Muscle of arm (tissue), 14 donors: ENCODE data around the gene NRP2. TPM values are rescaled to one million over a fixed set of nuclear protein-coding genes. Genes with fewer than 3 reads are reported as not detected.

Source experiments
- DNase-seq: peaks from one replicate; pipeline ENCODE4 v3.0.0-alpha.2; 2013
- long read RNA-seq, 11 donors: transcript quantifications; one replicate each; lab custom pipeline, GENCODE V29; 2026
- polyA plus RNA-seq, 12 donors: library from polyadenylated mRNA; unstranded; fragments of 120-200 nt; gene quantifications; one replicate each; pipeline ENCODE4 v1.2.1, GENCODE V29; 2013; ENCODE audit not compliant: insufficient read length in 12 of 12

Gene NRP2
- 10 to 100 TPM in 10 of 12 donors, 1 to 10 TPM in 1, not detected in 1; 9.5 to 68.2 (median 16.0) TPM for polyA plus RNA-seq
- long read RNA-seq, donor 1, partial matches to known transcripts: 0 of 7 reads
- long read RNA-seq, donor 1, other reads (novel, unspliced or antisense): 0 of 7 reads
- long read RNA-seq, donor 2, partial matches to known transcripts: 0 of 3 reads
- long read RNA-seq, donor 2, other reads (novel, unspliced or antisense): 0 of 3 reads
- long read RNA-seq, donor 3: 0 reads
- long read RNA-seq, donor 4, partial matches to known transcripts: 0 of 1 reads
- long read RNA-seq, donor 4, other reads (novel, unspliced or antisense): 0 of 1 reads
- long read RNA-seq, donor 5, partial matches to known transcripts: 0 of 2 reads
- long read RNA-seq, donor 5, other reads (novel, unspliced or antisense): 0 of 2 reads
- long read RNA-seq, donor 6, partial matches to known transcripts: 0 of 1 reads
- long read RNA-seq, donor 6, other reads (novel, unspliced or antisense): 0 of 1 reads
- long read RNA-seq, donor 7, partial matches to known transcripts: 0 of 2 reads
- long read RNA-seq, donor 7, other reads (novel, unspliced or antisense): 0 of 2 reads
- long read RNA-seq, donor 8, full-length matches to known transcripts: 2 of 2 reads
- long read RNA-seq, donor 8, partial matches to known transcripts: 0 of 2 reads
- long read RNA-seq, donor 8, other reads (novel, unspliced or antisense): 0 of 2 reads
- long read RNA-seq, donor 9, partial matches to known transcripts: 0 of 4 reads
- long read RNA-seq, donor 9, other reads (novel, unspliced or antisense): 0 of 4 reads
- long read RNA-seq, donor 10: 0 reads
- long read RNA-seq, donor 11, partial matches to known transcripts: 0 of 2 reads
- long read RNA-seq, donor 11, other reads (novel, unspliced or antisense): 0 of 2 reads

GRCh38 chr2:205682239-205682970, at the start of gene NRP2:
NRP2 (plus strand) TSS chr2:205682501; CDS start chr2:205683291, 790 bp downstream.
- peak; percentile 81 for DNase-seq

GRCh38 chr2:205633994-205634393, 48.3 kb upstream of the NRP2 start:
- DNase-seq: peak; percentile 37

GRCh38 chr2:205636549-205637319, 45.6 kb upstream of the NRP2 start:
- DNase-seq: no peak

- DNase-seq: no peak
Measured at GRCh38 chr2:205637320-205637602, 45.0 kb upstream of the NRP2 start.

GRCh38 chr2:205637779-205638503, 44.4 kb upstream of the NRP2 start:
- DNase-seq: no peak

- no peak for DNase-seq
Measured at GRCh38 chr2:205640716-205641115, 41.6 kb upstream of the NRP2 start.

GRCh38 chr2:205642599-205643356, 39.5 kb upstream of the NRP2 start:
- no peak for DNase-seq

- DNase-seq: no peak
Measured at GRCh38 chr2:205643391-205643885, 38.9 kb upstream of the NRP2 start.

GRCh38 chr2:205644018-205644417, 38.3 kb upstream of the NRP2 start:
- no peak for DNase-seq

GRCh38 chr2:205646680-205647079, 35.6 kb upstream of the NRP2 start:
- DNase-seq: no peak

- DNase-seq: no peak
Measured at GRCh38 chr2:205650450-205650849, 31.9 kb upstream of the NRP2 start.

- DNase-seq: no peak
Measured at GRCh38 chr2:205650931-205651330, 31.4 kb upstream of the NRP2 start.

- no peak for DNase-seq
Measured at GRCh38 chr2:205651719-205652118, 30.6 kb upstream of the NRP2 start.

GRCh38 chr2:205654878-205655605, 27.3 kb upstream of the NRP2 start:
- DNase-seq: no peak

GRCh38 chr2:205655779-205656456, 26.4 kb upstream of the NRP2 start:
- DNase-seq: no peak

GRCh38 chr2:205656461-205656860, 25.8 kb upstream of the NRP2 start:
- no peak for DNase-seq

GRCh38 chr2:205656941-205657340, 25.4 kb upstream of the NRP2 start:
- DNase-seq: no peak

- DNase-seq: peak; percentile 33
Measured at GRCh38 chr2:205657579-205657978, 24.7 kb upstream of the NRP2 start.
